HG03469 (cell line): ENCODE data around the gene UNC79.
"Not testable (repeated sequence)": the region's sequence is repeated elsewhere in the genome, so short reads cannot be mapped to it uniquely, and the experiment has no call there.

Experiments used
- ATAC-seq: cut with Tn5 transposase; IDR thresholded peaks from one replicate; pipeline ENCODE4 v1.9.1; 2021; ENCODE audit warnings: mild to moderate bottlenecking, moderate library complexity, moderate number of reproducible peaks; ENCODE audit not compliant: unreplicated experiment

UNC79 gene

GRCh38 chr14:93493054-93493453 lies 62.3 kb downstream of the UNC79 start:
- no peak for ATAC-seq

- ATAC-seq = not testable (repeated sequence)
Measured at GRCh38 chr14:93493622-93494021, 62.9 kb downstream of the UNC79 start.

- no peak for ATAC-seq
Measured at GRCh38 chr14:93496856-93497741, 66.4 kb downstream of the UNC79 start.

GRCh38 chr14:93510056-93510455 lies 79.3 kb downstream of the UNC79 start:
- no peak for ATAC-seq

- ATAC-seq = no peak
Measured at GRCh38 chr14:93511001-93511400, 80.3 kb downstream of the UNC79 start.

- ATAC-seq = no peak
Measured at GRCh38 chr14:93520053-93520607, 89.4 kb downstream of the UNC79 start.

- ATAC-seq = no peak
Measured at GRCh38 chr14:93522221-93522620, 91.5 kb downstream of the UNC79 start.

GRCh38 chr14:93525216-93525615 lies 94.5 kb downstream of the UNC79 start:
- not testable (repeated sequence) for ATAC-seq

GRCh38 chr14:93525696-93526451 lies 95.1 kb downstream of the UNC79 start:
- ATAC-seq = no peak

GRCh38 chr14:93527203-93527607 lies 96.5 kb downstream of the UNC79 start:
- ATAC-seq = no peak

GRCh38 chr14:93528884-93529558 lies 98.3 kb downstream of the UNC79 start:
- ATAC-seq = no peak

GRCh38 chr14:93531644-93532043 lies 100.9 kb downstream of the UNC79 start:
- ATAC-seq = no peak

- no peak for ATAC-seq
Measured at GRCh38 chr14:93532541-93532940, 101.8 kb downstream of the UNC79 start.

- ATAC-seq = no peak
Measured at GRCh38 chr14:93533437-93533836, 102.7 kb downstream of the UNC79 start.

GRCh38 chr14:93533842-93534241 lies 103.1 kb downstream of the UNC79 start:
- peak; percentile 75 for ATAC-seq

- ATAC-seq = no peak
Measured at GRCh38 chr14:93535537-93535936, 104.8 kb downstream of the UNC79 start.

GRCh38 chr14:93536945-93537344 lies 106.2 kb downstream of the UNC79 start:
- no peak for ATAC-seq

- no peak for ATAC-seq
Measured at GRCh38 chr14:93537951-93538350, 107.2 kb downstream of the UNC79 start.

- no peak for ATAC-seq
Measured at GRCh38 chr14:93538413-93538812, 107.7 kb downstream of the UNC79 start.

GRCh38 chr14:93540235-93540634 lies 109.5 kb downstream of the UNC79 start:
- no peak for ATAC-seq

- ATAC-seq = no peak
Measured at GRCh38 chr14:93543766-93544165, 113.0 kb downstream of the UNC79 start.
